Glomerular endothelial cell (primary cell): ENCODE data around the gene CLIC6. TPM values are rescaled to one million over a fixed set of nuclear protein-coding genes. Genes with fewer than 3 reads are reported as not detected.
A peak's percentile ranks its signal among the peaks of the same experiment; 100 is the strongest.
"Not testable (repeated sequence)": the region's sequence is repeated elsewhere in the genome, so short reads cannot be mapped to it uniquely, and the experiment has no call there.

ENCODE experiments used
- DNase-seq: peaks from one replicate; pipeline ENCODE4 v3.0.0-alpha.2; 2011; ENCODE audit warnings: low read depth, low spot score; ENCODE audit errors: extremely low read depth
- total RNA-seq: library from RNA; depleted of rRNA; stranded (reverse); fragments of >200 nt; gene quantifications from 2 replicates; pipeline ENCODE4 v1.2.3, GENCODE V29; 2015

Gene CLIC6
- total RNA-seq, 1 donor from 2014 or later: not detected

DNA sequence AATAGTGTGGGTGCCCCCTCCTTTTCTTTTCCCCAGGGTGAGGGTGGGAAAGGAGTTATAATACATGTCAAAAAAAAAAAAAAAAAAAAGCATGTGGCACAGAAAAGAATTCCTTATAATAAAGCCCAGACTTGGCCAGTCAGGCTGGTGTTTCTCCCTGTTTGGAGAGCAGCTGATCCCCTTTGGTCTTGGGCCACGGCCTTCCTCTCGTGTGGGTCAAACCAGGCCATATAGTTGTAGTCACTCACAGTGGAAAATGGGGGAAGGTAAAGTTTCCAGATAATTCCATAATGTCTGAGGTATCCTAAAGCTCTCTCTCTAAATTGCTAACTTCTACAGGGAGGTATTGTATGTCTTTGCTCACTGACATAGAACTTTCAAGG, 22.0 kb downstream of the CLIC6 start:
- no peak for DNase-seq

DNA sequence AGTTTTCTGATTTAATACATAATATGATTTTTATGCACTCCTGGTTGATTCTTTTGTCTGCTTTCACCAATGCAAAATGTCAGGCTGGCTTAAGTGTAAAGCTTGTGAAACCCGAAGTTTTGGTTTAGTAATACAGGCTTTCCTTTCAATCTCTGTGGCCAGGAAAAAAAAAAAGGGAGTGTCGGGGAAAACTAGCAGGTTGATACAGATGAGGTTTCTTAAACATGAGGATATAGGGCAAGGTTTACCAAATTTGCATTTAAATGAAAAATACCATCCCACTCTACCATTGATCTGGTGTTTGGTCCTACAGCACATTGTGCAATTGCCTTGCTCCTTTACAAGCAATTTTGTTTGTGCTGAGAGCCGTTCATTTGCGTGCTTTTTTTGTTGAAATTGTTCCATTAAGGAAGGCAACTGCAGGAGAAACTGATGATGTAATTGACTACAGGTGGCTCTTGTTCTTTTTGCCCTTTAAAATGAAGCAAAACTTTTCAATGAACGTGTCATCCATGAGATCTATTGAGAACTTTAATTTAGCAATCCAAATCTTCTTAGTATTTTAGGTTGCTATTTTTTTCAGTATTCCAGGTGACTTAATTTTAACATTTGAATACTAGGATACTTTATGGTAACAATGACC, 22.7 kb downstream of the CLIC6 start:
- no peak for DNase-seq

DNA sequence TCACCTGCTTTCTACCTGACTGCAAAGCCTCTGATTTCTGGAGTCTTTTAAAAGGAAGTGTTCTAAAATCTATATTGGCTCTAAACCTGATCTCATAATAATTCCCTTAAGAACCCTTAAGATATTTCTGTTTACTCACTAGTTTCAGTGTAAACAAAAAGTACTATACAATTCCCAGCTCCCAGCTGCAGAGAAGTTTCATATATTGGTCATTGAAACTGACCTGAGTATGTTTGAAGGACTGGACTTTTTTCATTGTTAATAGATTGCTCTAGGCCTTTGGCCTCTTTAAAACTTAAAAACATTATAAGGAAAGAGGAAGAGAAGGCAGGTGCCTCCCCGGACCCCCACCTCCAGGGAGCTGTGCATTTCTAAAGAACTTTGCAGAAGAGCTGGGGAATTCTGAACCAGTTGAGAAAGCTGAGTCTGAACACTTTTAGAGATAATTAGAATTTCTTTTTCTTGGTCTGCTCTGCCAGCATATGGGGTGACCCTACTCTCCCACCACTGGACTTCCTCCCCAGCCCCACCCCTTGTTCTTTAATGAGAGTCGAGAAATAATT, 23.7 kb downstream of the CLIC6 start:
- no peak for DNase-seq

DNA sequence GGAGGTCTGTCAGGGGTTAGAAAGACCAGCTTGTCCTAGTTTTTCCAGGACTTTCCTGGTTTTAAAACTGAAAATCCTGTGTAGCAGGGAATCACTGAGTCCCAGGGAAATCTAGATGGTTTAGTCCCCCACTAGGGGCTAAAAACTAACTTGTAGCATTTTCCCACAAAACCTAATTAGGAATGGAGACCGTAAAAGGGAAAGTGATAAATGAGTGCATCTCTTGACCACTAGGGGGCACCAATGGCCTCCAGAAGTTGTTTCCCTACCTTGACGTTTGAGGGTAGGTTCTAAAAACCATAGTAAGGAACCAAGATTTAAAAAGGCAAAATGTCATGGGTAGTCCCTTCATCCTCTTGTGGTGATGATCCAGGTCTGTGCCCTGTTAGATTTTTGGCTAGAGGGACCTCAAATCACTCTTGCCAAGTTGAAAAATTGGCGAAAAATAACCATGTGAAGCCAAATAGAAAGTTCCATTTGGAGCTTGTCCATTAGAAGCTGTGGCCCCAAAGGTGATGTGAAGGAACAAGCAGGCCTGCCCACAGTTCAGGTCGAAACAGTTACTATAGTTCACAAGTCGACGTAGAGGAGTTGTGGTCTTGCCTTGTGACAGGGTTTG, 24.5 kb downstream of the CLIC6 start:
- peak; percentile 23 for DNase-seq

DNA sequence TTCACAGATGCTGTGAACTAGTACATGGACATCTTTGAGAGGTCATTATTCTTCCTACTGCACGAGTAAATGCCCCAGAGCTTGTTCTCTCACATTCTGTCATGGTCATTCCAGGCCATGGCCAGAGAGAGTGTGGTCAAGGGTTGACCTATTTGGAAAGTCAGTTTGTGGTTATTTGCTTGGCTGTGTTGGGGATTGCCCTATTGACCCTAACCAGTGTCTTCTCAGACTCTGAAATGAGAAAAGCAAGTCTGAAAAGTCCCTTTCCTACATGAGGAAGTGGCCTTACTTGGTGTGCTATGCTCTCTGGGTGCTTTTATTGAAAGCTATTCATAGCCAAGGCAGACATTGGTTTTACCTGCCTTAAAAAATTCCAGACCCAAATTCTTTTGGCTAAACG, 26.6 kb downstream of the CLIC6 start:
- DNase-seq: no peak

DNA sequence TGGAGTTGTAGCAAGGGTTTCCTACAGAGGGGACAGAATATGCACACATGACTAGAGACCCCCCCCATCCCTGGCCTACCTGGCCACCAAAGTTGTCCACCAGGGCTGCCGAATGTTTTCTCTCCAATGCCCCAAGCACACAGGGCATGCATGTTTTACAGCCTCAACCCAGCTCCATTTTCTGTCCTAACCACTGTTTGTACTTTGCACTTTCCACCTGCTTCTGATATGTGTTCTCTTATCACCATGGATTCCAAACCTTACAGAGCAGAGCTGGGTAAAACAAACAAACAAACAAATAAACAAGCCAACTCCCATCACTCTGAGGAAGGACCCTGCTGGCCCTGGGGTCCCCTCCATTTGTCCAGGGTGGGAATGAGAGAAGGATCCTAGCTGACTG, 27.3 kb downstream of the CLIC6 start:
- no peak for DNase-seq

DNA sequence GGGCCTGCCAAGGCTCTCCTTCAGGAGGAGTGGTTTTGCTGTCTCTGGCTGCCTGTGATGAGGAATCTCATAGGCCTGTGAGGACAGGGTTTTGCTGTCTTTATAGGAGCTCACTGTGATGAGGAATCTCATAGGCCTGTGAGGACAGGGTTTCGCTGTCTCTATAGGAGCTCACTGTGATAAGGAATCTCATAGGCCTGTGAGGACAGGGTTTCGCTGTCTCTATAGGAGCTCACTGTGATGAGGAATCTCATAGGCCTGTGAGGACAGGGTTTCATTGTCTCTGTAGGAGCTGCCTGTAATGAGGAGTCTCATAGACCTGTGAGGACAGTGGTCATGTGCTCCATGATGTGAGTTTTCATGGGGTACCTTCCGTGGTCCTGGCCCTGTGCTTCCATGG, 29.0 kb downstream of the CLIC6 start:
- no peak for DNase-seq

DNA sequence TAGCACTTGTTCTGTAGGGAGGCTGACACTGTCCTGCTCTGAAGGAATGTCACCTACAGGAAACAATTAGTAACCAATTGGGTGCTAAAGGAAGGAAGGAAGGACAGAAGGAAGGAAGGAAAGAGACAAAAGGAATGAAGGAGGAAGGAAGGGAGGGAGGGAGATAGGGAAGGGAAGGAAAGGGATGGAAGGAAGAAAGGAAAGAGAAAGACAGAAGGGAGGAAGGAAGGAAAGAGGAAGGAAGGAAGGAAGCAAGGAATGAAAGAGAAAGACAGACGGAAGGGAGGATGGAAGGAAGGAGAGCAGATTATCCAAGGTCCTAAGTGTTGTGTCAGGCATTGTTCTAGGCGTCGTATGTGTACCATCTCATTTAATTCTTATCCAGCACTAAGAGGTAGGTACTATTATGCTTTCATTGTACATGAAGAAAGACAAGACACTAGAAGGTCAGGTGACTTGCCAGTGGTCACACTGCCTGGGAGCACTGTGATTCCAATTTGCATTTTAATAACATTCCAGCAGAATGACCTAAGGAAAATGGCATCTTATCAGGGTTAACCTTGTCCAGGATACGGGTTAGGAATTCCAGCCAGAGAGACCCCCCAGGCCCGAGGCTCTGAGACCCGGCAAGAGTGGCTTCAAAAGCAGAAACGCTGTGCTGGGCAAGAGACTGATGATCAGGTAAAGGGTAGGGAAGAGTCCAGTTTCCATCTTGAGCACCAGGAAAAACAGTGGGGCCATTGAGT, 29.6 kb downstream of the CLIC6 start:
- no peak for DNase-seq

DNA sequence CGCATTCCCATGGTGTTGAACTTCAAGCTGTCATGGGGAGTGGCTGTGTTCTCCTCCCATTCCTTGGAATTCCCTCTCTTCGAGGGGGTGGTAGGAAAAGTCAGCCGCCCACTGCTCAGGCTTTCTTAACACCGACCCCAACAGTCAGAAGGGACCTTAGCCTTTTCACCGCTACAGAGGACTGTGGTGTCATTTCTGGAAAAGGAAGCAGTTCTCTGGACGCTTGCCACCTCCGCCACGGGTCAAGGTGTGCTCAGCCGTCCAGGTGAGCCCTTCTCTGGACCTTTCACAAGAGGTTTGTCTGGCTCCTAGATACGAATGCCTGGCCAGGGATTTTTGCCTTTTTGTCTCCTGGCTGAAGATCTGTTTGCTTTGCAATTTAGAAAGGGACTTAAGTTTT, 31.8 kb downstream of the CLIC6 start:
- no peak for DNase-seq

DNA sequence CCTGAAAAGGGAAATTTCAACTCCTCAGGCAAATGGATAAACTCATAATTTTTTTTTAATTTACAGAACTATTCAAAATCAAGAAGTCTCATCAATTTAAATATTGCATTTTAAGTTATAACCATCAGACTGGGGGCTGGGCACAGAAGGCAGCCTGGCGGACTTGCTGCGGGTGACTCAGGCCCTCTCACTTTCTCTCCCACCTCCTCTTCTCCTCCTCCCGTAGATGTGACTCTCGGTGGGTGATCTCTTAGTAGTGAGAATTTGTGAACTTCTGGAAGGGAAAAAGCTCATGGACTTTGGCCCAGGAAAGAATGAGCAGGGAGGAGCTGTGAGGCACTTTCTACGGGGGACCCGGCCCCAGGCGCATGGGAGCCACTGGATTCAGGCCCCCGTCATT, 32.9 kb downstream of the CLIC6 start:
- DNase-seq: no peak

DNA sequence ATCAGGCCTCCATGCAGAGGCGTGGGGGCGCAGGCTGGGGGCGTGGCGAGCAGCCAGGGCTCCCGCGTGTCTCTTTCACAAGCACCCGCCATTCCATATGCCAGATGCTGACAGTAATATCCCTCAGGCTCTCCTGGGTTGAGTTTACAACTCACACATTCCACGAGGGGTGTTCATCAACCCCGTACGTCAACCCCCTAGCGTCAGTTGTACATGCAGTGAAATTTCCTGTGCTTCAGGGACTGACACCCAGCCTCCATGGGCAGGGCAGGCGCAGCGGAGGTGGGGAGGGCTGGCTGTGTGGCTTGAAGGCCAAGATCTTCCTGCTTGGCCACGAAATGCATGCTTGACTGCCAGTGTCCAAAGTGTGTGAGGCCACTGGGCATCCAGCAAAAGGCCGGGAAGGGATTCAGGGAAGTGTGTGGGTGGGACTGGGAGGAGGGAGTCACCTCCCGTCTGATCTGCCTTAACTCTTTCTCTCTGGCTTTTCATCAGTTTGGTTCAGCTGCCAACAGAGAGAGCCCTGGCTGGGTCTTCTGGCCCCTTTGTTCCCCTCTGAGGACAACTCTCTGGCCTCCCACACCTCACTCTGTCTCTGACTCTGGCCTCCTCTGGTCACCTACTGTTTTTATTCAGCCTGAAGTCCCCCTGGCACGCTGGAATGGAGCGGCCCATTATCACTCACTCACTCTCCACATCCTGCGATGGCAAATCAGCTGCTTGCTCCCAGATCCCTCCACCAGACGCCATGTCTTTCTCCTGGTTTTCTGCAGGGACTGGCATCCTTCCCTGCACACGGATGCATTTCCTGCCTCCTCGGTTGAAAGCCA, 33.8 kb downstream of the CLIC6 start:
- no peak for DNase-seq

DNA sequence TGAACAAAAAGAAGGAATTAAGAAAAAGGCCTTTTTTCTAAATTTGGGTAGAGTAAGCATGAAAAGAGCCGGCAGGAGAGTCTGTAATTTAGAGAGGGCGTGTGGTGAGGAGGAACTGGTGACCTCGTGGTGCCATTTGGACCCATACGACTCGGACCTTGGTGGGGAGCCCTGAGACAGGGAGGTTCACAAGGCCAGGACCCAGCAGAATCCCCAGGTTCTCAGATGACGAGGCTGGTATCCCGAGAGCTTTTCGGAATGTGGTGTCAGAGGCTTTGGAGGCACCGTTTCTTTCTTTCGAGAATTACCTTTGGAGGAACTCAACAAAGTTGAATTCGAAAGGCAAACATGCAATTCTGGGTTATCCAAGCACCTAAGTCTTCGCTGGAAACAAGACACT, 34.8 kb downstream of the CLIC6 start:
- DNase-seq: no peak

DNA sequence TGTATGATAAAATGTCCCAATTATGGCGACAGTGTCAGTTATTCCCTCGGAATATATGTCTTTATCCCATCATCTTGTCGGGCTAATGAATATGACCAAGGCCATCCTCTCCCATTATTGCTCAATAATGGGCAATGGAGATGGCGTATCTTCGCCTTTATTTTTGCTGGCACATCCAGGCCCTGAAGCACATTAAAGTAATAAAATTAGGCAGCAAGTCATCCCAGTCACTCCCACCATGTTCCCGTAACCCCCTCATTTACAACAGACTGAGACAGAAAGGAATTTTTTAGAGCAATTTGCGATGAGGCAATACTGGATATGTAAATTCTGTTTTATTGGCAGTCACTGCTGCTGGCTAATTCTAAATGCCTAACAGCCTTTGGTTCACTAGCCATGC, 35.3 kb downstream of the CLIC6 start:
- DNase-seq: no peak

DNA sequence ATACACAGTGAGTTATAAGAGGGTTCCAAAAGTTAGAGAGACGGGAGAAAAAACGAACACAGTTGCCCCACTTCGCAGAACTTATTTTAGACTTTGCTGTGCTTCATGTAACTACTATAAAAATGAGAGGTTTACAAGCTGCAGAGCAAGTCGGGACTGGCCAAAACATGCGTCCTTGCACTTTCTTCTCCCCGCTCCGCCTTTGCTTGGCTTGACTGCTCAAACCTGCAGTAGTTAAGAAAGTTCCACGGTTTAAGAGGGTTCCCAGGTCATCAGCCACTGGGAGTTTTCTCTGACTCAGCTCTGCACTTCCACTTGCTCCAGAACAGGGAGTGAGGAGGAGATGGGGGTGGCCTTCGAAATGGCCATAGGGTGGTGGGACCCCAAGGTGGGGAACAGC, 36.2 kb downstream of the CLIC6 start:
- no peak for DNase-seq

DNA sequence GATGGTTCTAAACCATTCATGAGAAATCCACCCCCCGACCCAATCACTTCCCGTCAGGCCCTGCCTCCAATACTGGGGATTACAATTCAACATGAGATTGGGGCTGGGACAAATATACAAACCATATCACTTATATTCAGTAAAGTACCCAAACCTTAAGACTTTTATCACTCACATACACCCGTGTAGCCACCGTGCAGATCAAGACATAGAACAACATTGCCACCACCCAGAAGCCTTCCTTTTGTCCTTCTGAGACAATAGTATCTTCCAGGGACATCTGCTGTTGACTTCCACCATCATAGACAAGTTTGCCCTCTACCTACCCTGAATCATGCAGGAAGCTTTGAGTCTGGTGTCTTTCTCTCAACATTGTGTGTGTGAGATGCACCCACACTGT, 37.5 kb downstream of the CLIC6 start:
- no peak for DNase-seq

DNA sequence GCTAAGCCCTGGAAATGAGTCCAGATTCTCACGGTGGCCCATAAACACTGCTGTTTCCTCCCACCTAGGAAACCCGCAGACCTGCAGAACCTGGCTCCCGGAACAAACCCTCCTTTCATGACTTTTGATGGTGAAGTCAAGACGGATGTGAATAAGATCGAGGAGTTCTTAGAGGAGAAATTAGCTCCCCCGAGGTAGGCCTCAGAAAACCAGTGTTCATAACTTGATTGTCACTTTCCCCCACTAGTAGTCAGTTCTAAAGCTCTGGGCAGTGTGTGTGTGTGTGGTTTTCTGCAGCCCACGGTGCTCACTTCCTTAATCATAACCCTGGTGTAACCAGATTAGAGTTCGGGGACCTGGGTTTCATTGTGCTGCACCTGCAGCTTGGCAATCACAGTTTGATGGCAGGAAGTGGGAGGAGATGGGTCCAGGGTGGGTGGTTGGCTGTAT, 39.1 kb downstream of the CLIC6 start:
- DNase-seq: no peak

DNA sequence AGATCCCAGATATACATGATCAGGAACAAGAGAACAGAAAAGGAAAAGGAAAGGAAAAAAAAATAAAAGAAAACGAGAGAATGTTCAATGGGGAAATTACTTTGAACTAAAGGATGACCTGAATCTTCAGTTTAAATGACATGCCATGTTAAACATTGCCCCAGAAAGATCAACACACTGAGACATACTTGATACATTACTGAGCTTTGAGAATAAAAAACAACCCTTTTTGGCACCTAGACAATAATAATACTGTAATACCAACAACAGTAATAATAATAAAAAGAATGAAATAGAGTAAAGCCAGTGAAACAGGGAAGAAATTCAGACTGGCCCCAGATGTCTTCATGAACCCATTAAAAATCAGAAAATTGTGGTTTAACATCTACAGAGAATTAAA, 44.8 kb downstream of the CLIC6 start:
- no peak for DNase-seq

DNA sequence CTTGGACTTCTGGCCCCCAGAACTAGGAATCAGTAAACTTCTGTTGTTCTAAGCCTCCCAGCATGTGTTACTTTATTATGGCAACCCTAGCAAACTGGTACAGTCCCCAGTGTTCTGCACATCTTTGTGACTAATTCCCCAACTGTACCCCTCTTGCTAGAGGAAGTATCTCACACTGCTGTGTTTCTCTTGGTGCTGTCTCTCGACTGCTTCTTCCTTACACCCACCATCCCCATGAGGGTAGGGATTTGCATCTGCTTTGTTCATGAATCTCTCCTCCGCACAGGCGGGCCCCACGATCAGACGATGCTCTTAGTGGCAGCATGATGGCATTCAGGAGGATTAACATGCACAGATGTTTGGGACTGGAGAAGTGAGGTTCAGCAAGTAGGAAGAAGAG, 46.7 kb downstream of the CLIC6 start:
- no peak for DNase-seq

DNA sequence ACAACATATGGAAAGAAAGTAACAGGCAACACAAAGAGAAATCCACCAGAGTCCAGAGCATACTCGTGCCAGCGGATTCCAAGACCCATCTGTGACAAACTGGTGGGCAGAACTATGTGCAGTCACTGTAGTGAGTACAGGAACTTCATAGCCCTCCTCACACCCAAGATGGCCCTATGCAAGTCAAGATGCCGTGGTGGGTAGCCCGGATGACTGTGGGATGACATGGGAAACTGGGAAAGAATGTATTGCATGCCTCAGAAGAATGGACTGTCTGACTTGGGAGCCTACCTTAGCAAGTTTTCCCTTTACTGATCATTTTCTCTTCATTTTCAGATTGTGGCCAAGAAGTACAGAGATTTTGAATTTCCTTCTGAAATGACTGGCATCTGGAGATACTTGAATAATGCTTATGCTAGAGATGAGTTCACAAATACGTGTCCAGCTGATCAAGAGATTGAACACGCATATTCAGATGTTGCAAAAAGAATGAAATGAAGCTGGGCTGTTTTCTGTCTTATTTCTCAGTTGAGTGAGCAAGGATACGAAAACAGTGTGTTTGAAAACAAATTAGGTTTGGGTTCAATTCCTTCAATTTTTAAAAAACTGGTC, 47.3 kb downstream of the CLIC6 start:
- no peak for DNase-seq

DNA sequence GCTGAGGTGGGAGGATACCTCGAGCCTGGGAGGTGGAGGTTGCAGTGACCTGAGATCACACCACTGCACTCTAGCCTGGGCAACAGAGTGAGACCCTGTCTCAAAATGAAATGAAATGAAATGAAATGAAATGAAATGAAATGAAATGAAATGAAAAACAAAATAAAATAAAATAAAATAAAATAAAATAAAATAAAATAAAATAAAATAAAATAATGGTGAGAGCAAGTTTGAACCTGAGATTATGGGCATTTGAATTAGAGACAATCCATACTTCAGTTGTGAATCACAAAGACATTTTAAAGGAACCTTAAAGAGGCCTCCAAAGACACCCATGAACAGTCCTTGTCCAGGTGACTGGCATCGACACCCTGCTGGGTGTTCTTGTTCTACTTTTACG, 49.7 kb downstream of the CLIC6 start:
- DNase-seq: not testable (repeated sequence)
